Endothelial cell of umbilical vein (primary cell): ENCODE data around the gene SART1. TPM values are rescaled to one million over a fixed set of nuclear protein-coding genes. Genes with fewer than 3 reads are reported as not detected.

Experiments
- BruUV-seq: library from RNA; stranded (reverse); fragments of 400-500 nt; replicated peaks from 2 replicates; lab custom pipeline; 2021; lab: Mats Ljungman, UMichigan
- CTCF ChIA-PET: fragments of 300-600, 350-600 bp; sonication (Branson Sonifier 250); formaldehyde crosslinking; loops from one replicate; lab custom pipeline; 2021; ENCODE audit warnings: antibody characterized with exemption, inconsistent platforms; lab: Charles Lee
- POLR2A ChIA-PET: fragments of 300-600, 350-600 bp; sonication (Branson Sonifier 250); formaldehyde crosslinking; loops from one replicate; lab custom pipeline; 2021; ENCODE audit warnings: antibody characterized with exemption, inconsistent platforms; lab: Charles Lee
- DNase-seq: peaks from one replicate; pipeline ENCODE4 v3.0.0-alpha.2; 2011; ENCODE audit warnings: low read depth, low spot score
- FAIRE-seq: peaks from 2 replicates; lab custom pipeline; 2011; peaks lifted over from hg19 to GRCh38; lab: Jason Lieb, UNC
- H2AFZ ChIP-seq: 2 replicates; pipeline ENCODE4 v1.6.0; 2012; ENCODE audit warnings: low read depth, low read length, control low read depth, inconsistent platforms
- H3K27ac ChIP-seq: 2 replicates; pipeline ENCODE4 v1.5.1; 2011; ENCODE audit warnings: low read depth, mild to moderate bottlenecking, control low read depth, low read length, moderate library complexity; ENCODE audit not compliant: insufficient read depth
- H3K27me3 ChIP-seq, 2 experiments: 2 replicates each; pipeline versions ENCODE4 v1.6.0 to v1.6.1; 2011; ENCODE audit warnings: low read length in 2 of 2, mixed read lengths in 1 of 2; ENCODE audit not compliant: control insufficient read depth in 2 of 2, insufficient read depth in 2 of 2
- H3K36me3 ChIP-seq, 2 experiments: 2 replicates in 1 of 2; 3 replicates in 1 of 2; pipeline ENCODE4 v1.5.1; 2011; ENCODE audit warnings: low read length in 2 of 2, mild to moderate bottlenecking in 1 of 2, moderate library complexity in 1 of 2; ENCODE audit not compliant: control insufficient read depth in 2 of 2, insufficient read depth in 2 of 2; ENCODE audit errors: extremely low read depth in 1 of 2
- H3K4me1 ChIP-seq: 3 replicates; pipeline ENCODE4 v1.5.1; 2011; ENCODE audit warnings: mild to moderate bottlenecking, low read length; ENCODE audit not compliant: control insufficient read depth, insufficient read depth; ENCODE audit errors: extremely low read depth
- H3K4me2 ChIP-seq: 2 replicates; pipeline ENCODE4 v1.6.1; 2011; ENCODE audit warnings: low read length, control low read depth, mixed read lengths; ENCODE audit not compliant: insufficient read depth
- H3K4me3 ChIP-seq, 3 experiments: fragments of 200-600 bp in 1 of 3; sonication (generic), shearing (Covaris generic) in 1 of 3; replicated peaks in 1 of 3; 2 replicates each; pipeline ENCODE4 v1.5.1; 2011 to 2016; ENCODE audit warnings: control low read depth in 3 of 3, low read length in 3 of 3, mild to moderate bottlenecking in 2 of 3, inconsistent platforms in 1 of 3, low read depth in 1 of 3, moderate library complexity in 1 of 3; ENCODE audit not compliant: insufficient read depth in 1 of 3
- H3K79me2 ChIP-seq: 2 replicates; pipeline ENCODE4 v1.6.0; 2012; ENCODE audit warnings: low read length, inconsistent platforms; ENCODE audit not compliant: control insufficient read depth, insufficient read depth
- H3K9ac ChIP-seq: replicated peaks from 2 replicates; pipeline ENCODE3; 2011; ENCODE audit warnings: low read length, control low read depth; ENCODE audit not compliant: insufficient read depth; ENCODE audit errors: extremely low read depth
- H3K9me1 ChIP-seq: replicated peaks from 3 replicates; pipeline ENCODE4 v1.6.0; 2011; ENCODE audit warnings: mild to moderate bottlenecking, low read length; ENCODE audit not compliant: control insufficient read depth, insufficient read depth; ENCODE audit errors: extremely low read depth
- H3K9me3 ChIP-seq: replicated peaks from 2 replicates; pipeline ENCODE4 v1.5.1; 2012; ENCODE audit warnings: low read length, inconsistent platforms; ENCODE audit not compliant: control insufficient read depth, insufficient read depth
- H4K20me1 ChIP-seq: replicated peaks from 2 replicates; pipeline ENCODE3; 2011; ENCODE audit warnings: mild to moderate bottlenecking, low read length; ENCODE audit not compliant: control insufficient read depth, insufficient read depth; ENCODE audit errors: extremely low read depth
- EZH2 ChIP-seq: IDR thresholded peaks from 2 replicates; pipeline ENCODE4 v1.6.1; 2012; ENCODE audit warnings: borderline replicate concordance, low read depth, mild to moderate bottlenecking, moderate library complexity, low read length, inconsistent platforms; ENCODE audit not compliant: severe bottlenecking
- FOS ChIP-seq: IDR thresholded peaks from 2 replicates; pipeline ENCODE4 v1.6.1; 2011; ENCODE audit warnings: mild to moderate bottlenecking, low read length, moderate library complexity, borderline replicate concordance; ENCODE audit not compliant: insufficient read depth
- GATA2 ChIP-seq: IDR thresholded peaks from 2 replicates; pipeline ENCODE4 v1.7.0; 2011; ENCODE audit warnings: low read depth, mild to moderate bottlenecking, moderate library complexity, mixed read lengths, low read length; ENCODE audit not compliant: insufficient read length, insufficient read depth
- JUN ChIP-seq: IDR thresholded peaks from 2 replicates; pipeline ENCODE4 v1.6.1; 2011; ENCODE audit warnings: borderline replicate concordance, low read depth; ENCODE audit not compliant: insufficient read length, insufficient read depth
- MYC ChIP-seq: IDR thresholded peaks from one replicate; pipeline ENCODE4 v1.6.1; 2011; ENCODE audit warnings: mild to moderate bottlenecking, low read depth, low read length
- POLR2A ChIP-seq: IDR thresholded peaks from 2 replicates; pipeline ENCODE4 v1.6.1; 2012; ENCODE audit warnings: low read depth, mild to moderate bottlenecking, control low read depth, low read length
- POLR2AphosphoS5 ChIP-seq: IDR thresholded peaks from 2 replicates; pipeline ENCODE4 v1.6.1; 2012; ENCODE audit warnings: low read depth, mild to moderate bottlenecking, control low read depth, low read length, moderate library complexity; ENCODE audit not compliant: insufficient read depth
- dilution Hi-C: fragments of 300-500 bp; cut with MboI; formaldehyde crosslinking; loops from one replicate; pipeline ENCODE4 v1.15.0; 2019; ENCODE audit warnings: low sequenced_read_pairs; ENCODE audit not compliant: extremely low pct_ligation_motif_present
- intact Hi-C: fragments of 100-400 bp; cut with micrococcal nuclease; formaldehyde crosslinking; loops from one replicate; pipeline ENCODE4 v1.10.0; 2022
- polyA plus RNA-seq, 4 experiments: library from polyadenylated mRNA; depleted of rRNA in 3 of 4; stranded (reverse) in 3 of 4; unstranded in 1 of 4; fragments of >200 nt; gene quantifications; 2 replicates each; pipeline versions ENCODE4 v1.2.1 to v1.2.3, GENCODE V29; 2011 to 2012; ENCODE audit warnings: missing spikeins in 1 of 4
- total RNA-seq: library from RNA; stranded (reverse); gene quantifications from 2 replicates; pipeline ENCODE4 v1.2.3, GENCODE V29; 2021
- TF ChIP-seq, protein P1 (sequence below): IDR thresholded peaks from 2 replicates; pipeline ENCODE4 v1.6.1; 2011; ENCODE audit not compliant: insufficient read depth, insufficient read length
- TF ChIP-seq, protein P2 (sequence below), 2 donors: IDR thresholded peaks; 1 replicate in 1 of 2; 2 replicates in 1 of 2; pipeline ENCODE4 v1.5.1; 2011; ENCODE audit warnings: low read length in 2 of 2, mild to moderate bottlenecking in 2 of 2, moderate library complexity in 2 of 2, control low read depth in 1 of 2, inconsistent platforms in 1 of 2, low read depth in 1 of 2; ENCODE audit not compliant: insufficient read depth in 1 of 2; ENCODE audit errors: extremely low read depth in 1 of 2

The SART1 gene
- total and polyA plus RNA-seq, 2 donors (not counting 3 experiments of a cell fraction or from before 2014, with no cell fraction given): 21.8 to 62.7 TPM

DNA sequence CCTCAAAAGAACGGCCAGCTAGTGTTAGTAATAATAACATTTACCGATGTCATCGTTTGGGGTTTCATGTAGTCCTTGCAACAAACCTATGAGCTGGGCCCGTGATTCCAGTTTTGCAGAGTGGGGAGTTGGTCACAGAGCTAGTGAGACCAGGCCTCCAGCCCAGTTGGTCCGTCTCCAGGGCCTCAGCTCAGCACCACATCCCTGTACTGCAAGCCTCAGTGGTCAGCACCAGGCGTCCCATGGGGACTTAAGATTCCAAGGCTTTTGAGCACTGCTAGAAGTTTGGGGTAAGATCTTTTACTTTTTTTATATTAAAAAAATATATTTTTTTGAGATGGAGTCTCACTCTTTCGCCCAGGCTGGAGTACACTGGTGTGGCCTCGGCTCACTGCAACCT lies 17.3 kb upstream of the SART1 start:
- Histone ChIP-seq H3K4me1 (peaks cover 7% of the 10 kb centered on the region), H2AFZ (no peak overlapping the region), H3K27me3 (no peaks in the 10 kb centered on the region), H3K9me1 (no peaks in the 10 kb centered on the region), H3K79me2 (no peaks in the 10 kb centered on the region), H3K27ac (no peak overlapping the region), H3K4me3 (no peak overlapping the region), H4K20me1 (no peaks in the 10 kb centered on the region), H3K4me2 (no peak overlapping the region), H3K36me3 (no peaks in the 10 kb centered on the region), H3K9me3 (no peaks in the 10 kb centered on the region), H3K9ac (no peak overlapping the region)
- intact Hi-C loops (no loop called here), dilution Hi-C loops (no loop called here)
- CTCF ChIA-PET: interaction anchor here (1.0 kb wide), 1 partner anchor 53 kb away, joined by 3 read pairs; no protein-coding TSS in a partner anchor
- BruUV-seq: no TSS peak
- POLR2A ChIA-PET: no interaction called here
- DNase-seq (no peak), FAIRE-seq (no peak)
- TF ChIP-seq EZH2: no peak
- TF ChIP-seq, protein P1, sequence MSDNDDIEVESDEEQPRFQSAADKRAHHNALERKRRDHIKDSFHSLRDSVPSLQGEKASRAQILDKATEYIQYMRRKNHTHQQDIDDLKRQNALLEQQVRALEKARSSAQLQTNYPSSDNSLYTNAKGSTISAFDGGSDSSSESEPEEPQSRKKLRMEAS: no peak

DNA sequence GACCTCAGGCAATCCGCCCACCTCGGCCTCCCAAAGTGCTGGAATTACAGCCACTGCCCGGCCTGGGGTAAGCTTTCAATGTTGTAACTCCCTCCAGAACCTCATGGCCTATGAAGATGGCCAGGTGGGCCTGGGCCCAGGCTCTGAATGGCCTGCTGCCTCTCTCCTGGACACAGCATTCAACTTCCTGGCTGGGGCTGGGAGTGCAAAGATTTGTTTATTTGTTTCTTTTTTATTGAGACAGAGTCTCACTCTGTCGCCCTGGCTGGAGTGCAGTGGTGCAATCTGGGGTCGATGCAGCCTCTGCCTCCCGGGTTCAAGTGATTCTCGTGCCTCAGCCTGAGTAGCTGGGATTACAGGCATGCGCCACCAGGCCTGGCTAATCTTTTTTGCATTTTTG lies 16.8 kb upstream of the SART1 start:
- POLR2A ChIA-PET: no interaction called here
- no peak for FAIRE-seq

More for the DNA sequence above, 16.8 kb upstream of the SART1 start:
- H3K9me3 ChIP-seq: no peaks in the 10 kb centered on the region
- H3K36me3 ChIP-seq: no peaks in the 10 kb centered on the region
- no peak overlapping the region for H3K4me3 ChIP-seq
- no peaks in the 10 kb centered on the region for H3K27me3 ChIP-seq
- no peaks in the 10 kb centered on the region for H3K79me2 ChIP-seq
- H4K20me1 ChIP-seq: no peaks in the 10 kb centered on the region
- H3K9me1 ChIP-seq: no peaks in the 10 kb centered on the region
- peaks cover 7% of the 10 kb centered on the region for H3K4me1 ChIP-seq
- H3K4me2 ChIP-seq: no peak overlapping the region
- H2AFZ ChIP-seq: no peak overlapping the region
- no peak for DNase-seq
- TF ChIP-seq MYC: no peak
- no peak for TF ChIP-seq POLR2AphosphoS5
- no peak for TF ChIP-seq GATA2
- TF ChIP-seq POLR2A: no peak
- TF ChIP-seq, protein P1: no peak
- TF ChIP-seq, protein P2, sequence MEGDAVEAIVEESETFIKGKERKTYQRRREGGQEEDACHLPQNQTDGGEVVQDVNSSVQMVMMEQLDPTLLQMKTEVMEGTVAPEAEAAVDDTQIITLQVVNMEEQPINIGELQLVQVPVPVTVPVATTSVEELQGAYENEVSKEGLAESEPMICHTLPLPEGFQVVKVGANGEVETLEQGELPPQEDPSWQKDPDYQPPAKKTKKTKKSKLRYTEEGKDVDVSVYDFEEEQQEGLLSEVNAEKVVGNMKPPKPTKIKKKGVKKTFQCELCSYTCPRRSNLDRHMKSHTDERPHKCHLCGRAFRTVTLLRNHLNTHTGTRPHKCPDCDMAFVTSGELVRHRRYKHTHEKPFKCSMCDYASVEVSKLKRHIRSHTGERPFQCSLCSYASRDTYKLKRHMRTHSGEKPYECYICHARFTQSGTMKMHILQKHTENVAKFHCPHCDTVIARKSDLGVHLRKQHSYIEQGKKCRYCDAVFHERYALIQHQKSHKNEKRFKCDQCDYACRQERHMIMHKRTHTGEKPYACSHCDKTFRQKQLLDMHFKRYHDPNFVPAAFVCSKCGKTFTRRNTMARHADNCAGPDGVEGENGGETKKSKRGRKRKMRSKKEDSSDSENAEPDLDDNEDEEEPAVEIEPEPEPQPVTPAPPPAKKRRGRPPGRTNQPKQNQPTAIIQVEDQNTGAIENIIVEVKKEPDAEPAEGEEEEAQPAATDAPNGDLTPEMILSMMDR (IDR thresholded peaks at IDR 0.05; ENCODE audit: extremely low read depth in 1 of 2, insufficient read depth in 1 of 2, low read depth in 1 of 2, low read length in 2 of 2): no peak
- no peak for TF ChIP-seq JUN
- no peak for TF ChIP-seq FOS
- TF ChIP-seq EZH2: no peak
- intact Hi-C loops (no loop called here), dilution Hi-C loops (no loop called here)
- H3K27ac ChIP-seq: no peak overlapping the region
- no TSS peak for BruUV-seq
- H3K9ac ChIP-seq: no peak overlapping the region
- CTCF ChIA-PET: no interaction called here
